NCI-H1417 treated with DMSO at 0.1 percent for 48 hours (cell line): ENCODE results near the gene ROR1.

ENCODE experiments used
- DNase-seq: peaks from one replicate; lab custom pipeline; 2025; lab: John Stamatoyannopoulos, UW

The ROR1 gene

GRCh38 chr1:63858153-63858552, 84.3 kb downstream of the ROR1 start:
- no peak for DNase-seq

GRCh38 chr1:63859480-63860275, 85.9 kb downstream of the ROR1 start:
- DNase-seq: no peak

DNA sequence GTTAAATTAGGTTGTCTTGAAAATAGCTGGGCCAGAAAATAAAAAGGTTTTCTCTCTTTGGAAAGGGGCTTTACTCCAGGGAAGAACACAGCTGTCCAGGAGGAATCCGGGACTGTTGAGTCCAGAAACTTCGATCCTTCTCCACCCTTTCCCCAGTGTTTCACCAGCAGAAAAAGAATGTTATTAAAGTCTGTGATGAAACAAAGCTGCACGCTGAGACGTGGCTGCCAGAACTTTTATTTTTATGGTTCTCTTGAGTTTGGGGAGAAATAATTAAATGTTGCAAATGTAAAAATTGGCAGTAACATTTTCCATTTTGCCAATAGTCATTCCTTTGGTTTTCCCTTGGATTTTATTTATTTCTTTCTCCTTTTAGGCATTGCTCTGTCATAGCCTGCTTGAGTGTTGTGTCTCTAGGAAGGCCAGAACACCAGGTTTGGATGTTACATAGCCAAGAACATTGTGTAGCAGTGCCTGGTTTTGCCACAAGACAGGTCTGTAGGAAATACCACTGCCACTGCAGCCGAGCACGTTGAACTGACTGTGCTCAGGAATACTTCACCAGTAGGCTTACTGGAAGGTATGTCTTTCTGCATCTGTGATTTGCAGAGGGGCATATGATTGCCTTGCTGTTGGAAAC, 87.4 kb downstream of the ROR1 start:
- no peak for DNase-seq

GRCh38 chr1:63863145-63863544, 89.3 kb downstream of the ROR1 start:
- no peak for DNase-seq

DNA sequence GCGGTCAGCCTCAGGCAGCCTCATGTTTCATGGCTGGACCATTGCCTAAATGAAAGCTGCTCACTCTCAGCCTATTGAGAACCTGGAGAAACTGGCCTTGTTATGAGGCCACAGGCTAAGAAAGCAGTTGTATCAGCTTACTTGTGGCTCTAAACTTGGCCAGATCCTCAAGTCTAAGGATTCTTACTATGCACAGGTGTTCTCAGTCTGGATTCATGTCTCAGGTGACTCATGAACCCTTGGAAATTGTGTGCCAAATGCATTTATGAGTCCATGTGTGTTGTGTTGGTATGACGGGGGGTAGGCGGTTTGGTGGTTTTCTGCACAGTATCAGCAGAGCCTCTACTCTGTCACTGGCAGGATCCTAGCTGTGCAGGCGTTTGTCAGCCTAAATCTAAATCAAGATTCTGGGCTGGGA, 90.4 kb downstream of the ROR1 start:
- DNase-seq: no peak

GRCh38 chr1:63865561-63865960, 91.7 kb downstream of the ROR1 start:
- no peak for DNase-seq

- no peak for DNase-seq
Measured at GRCh38 chr1:63866084-63866483, 92.3 kb downstream of the ROR1 start.

GRCh38 chr1:63867429-63868176, 93.8 kb downstream of the ROR1 start:
- no peak for DNase-seq

DNA sequence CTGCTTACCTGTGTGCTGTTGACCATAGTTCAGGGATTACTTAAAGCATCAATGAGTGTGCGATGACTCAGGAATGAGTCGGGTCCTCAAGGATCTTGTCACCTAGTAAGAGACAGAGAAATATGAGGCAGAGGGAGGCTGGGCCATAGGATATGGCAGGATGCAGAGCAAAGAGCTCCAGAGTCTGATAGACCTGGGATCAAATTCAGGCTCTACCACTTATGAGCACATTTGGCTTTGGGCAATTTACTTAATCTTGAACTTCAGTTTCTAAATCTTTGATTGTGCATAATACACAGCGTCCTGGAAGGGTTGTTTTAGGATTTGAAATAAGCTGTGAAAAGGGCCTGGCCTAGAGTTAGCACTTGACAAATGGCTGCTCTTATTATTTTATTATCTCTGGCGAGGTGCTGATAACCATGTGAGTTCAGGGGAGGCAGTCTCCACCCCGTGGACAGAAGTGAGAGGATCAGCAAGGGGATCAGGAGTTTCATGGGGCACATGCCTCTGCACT, 94.5 kb downstream of the ROR1 start:
- no peak for DNase-seq

- DNase-seq: no peak
Measured at GRCh38 chr1:63870152-63870551, 96.3 kb downstream of the ROR1 start.

- no peak for DNase-seq
Measured at GRCh38 chr1:63871463-63871862, 97.6 kb downstream of the ROR1 start.

- no peak for DNase-seq
Measured at GRCh38 chr1:63873751-63874150, 99.9 kb downstream of the ROR1 start.

GRCh38 chr1:63874278-63874880, 100.6 kb downstream of the ROR1 start:
- DNase-seq: no peak

GRCh38 chr1:63875636-63876035, 101.8 kb downstream of the ROR1 start:
- DNase-seq: no peak

DNA sequence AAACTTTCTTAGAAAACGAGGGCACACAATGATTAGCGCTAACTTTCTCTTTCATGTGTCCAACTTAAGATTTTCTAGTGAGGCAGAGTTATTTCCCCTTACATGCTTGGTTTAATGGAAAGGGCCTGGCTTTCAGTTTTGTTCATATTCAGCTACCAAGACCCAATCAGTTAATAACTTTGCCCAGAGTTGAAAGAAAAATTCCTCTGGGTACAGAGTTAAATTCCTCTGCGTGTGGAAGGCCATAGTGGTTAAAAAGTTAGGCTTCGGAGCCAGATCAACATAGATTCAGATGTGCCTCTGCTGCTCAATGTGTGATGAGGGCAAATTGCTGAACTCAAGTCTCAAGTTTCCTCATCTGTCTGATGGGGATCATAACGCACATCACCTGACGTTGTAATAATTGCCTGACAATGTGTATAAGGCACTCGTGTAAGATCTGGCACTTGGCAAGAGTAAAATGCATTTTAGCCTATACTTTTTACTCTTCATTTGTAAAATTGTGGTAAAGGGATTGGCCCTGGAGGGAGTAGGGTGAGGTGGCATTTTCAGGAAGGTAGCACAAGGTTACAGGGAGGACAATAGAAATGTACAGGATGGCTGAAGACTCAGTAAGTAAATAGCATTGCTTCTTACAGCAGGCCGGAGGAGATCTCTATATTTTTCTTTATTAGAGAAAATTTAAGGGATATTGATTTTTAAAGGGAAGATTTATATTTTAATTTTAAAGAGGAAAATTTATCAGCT, 103.4 kb downstream of the ROR1 start:
- DNase-seq: no peak

DNA sequence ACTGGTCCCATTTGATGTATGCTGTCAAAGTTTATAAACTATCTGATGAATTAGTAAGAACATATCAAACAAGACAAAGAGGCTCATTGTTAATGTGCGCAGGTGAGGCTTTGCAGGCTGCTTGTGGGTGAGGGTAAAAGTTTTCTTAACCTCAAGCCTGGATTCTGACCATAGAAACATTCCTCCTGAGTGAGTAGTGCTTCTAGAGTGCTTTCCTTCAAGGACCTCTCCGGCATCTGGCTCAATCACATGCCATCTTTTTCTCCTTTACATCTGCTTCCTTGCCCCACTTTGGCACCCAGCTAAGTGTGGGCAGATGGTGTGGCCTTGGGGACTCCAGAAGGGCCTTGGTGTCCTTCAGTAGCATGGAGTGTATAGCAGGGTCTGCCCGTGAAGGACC, 104.0 kb downstream of the ROR1 start:
- DNase-seq: no peak

DNA sequence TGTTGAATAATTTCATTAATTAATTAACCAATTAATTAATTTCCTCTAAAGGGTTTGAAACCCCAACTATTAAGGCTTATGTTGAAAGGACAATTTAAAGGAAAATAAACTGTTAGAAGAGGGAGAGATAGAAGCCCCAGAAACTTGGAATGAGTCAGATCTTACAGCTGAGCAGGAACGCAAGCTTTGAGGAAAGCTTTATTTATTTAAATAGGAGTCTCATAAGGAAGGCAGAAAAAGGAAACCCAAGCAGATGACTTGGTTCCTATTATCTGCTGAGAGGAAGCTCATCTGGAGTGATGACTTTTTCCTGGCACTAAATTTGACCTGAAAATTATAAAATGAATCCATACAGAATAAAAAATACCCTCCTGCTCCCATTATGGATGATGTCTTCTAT, 105.1 kb downstream of the ROR1 start:
- no peak for DNase-seq

GRCh38 chr1:63880958-63881576, 107.2 kb downstream of the ROR1 start:
- no peak for DNase-seq

GRCh38 chr1:63882048-63882704, 108.4 kb downstream of the ROR1 start:
- no peak for DNase-seq

DNA sequence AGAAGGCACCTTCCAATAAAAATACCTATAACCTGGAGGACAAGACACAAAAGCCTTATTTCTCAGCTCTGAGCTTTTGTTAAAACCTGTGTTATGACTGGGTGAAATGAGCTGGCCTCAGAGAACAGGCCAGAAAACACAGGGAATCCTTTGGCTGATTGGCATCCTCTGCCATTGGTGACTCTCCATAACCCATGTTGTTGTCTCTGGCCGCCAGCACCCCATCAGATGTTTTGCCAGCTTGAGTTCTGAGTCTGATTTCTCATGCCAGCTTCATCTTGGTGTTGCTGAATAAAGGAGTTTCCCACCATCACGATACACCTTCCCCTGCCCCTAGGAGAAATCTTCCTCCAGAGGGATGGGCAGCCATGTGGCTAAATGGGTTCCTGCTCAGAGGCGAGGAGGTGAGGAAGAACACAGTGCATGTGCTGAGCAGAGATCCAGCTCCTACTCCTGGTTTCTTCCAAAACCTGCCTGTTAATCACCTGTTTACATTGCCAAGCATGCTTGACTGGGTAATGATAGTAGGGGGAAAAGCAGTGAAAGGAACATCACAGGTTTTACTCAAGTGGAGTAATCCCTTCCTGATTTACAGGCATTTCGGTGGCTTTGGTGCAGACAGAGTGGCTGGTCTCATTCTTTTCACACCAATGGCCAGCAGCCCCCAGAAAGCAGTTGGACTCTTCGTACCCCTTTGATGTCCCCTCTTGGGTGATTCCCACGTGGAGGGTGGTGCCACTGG, 109.8 kb downstream of the ROR1 start:
- DNase-seq: no peak
